Measurements from ENCODE around the gene ANAPC1. TPM values are rescaled to one million over a fixed set of nuclear protein-coding genes. Genes with fewer than 3 reads are reported as not detected.

ANAPC1 gene
- total and polyA plus RNA-seq, 8 donors: 22.3 to 41.0 (median 35.5) TPM

DNA sequence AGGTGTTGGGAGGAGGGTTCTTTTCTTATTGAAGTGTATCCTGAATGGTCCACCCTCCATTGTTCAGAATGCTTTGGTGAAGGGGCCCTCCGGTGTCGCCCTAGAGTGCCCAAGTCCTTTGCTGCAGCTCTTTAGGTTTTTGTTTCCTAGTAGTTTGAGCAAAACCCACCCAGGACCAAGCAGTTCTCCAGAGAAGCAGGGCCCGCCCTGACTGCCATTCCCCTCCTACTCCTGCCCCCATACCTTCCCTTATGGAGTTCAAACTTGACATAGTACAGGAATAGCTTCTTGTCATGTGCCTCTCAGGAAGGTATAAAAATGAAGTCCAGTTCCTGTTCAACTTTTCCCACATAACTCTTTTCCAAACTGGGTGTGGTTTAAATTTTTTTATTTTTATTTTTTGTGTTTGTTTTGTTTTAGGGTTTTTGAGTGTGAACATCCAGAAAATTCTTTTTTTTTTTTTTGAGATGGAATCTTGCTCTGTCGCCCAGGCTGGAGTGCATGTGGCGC, 20.0 kb upstream of the ANAPC1 start:
- intact Hi-C loops (cut with DNase I): no loop called here
- Histone ChIP-seq H3K27me3 (peaks cover 0 to 7% of the 10 kb centered on the region in 2 donors), H3K4me1 (peaks cover 22 to 85% of the 10 kb centered on the region in 2 donors), H3K4me3 (no peak overlapping the region), H3K27ac (no peak overlapping the region), H3K9me3 (no peaks in the 10 kb centered on the region), H3K36me3 (peaks cover 0 to 6% of the 10 kb centered on the region in 2 donors)
- TF ChIP-seq, protein P1, sequence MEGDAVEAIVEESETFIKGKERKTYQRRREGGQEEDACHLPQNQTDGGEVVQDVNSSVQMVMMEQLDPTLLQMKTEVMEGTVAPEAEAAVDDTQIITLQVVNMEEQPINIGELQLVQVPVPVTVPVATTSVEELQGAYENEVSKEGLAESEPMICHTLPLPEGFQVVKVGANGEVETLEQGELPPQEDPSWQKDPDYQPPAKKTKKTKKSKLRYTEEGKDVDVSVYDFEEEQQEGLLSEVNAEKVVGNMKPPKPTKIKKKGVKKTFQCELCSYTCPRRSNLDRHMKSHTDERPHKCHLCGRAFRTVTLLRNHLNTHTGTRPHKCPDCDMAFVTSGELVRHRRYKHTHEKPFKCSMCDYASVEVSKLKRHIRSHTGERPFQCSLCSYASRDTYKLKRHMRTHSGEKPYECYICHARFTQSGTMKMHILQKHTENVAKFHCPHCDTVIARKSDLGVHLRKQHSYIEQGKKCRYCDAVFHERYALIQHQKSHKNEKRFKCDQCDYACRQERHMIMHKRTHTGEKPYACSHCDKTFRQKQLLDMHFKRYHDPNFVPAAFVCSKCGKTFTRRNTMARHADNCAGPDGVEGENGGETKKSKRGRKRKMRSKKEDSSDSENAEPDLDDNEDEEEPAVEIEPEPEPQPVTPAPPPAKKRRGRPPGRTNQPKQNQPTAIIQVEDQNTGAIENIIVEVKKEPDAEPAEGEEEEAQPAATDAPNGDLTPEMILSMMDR (IDR thresholded peaks at IDR 0.05): no peak
- no peak for ATAC-seq
- DNase-seq: no peak

DNA sequence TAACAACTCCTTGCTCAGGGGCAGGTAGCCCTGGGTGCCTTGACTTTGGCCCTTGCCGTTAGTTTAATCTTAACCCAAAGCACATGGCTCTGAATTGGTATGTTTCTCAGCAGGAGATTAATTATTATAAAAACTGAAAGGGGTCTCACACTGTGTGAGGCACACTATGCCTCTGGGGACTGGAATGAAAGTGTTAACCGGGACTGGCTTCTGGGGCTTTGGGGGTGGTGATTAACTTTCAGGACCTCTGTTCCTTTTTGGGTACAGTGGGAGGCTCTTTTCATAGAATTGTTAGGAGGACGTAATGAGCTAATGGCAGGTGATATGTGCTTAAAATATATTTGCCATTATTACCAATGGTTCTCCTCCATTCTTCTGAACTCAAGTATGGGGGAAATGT, 19.5 kb upstream of the ANAPC1 start:
- intact Hi-C loops (cut with DNase I): no loop called here

DNA sequence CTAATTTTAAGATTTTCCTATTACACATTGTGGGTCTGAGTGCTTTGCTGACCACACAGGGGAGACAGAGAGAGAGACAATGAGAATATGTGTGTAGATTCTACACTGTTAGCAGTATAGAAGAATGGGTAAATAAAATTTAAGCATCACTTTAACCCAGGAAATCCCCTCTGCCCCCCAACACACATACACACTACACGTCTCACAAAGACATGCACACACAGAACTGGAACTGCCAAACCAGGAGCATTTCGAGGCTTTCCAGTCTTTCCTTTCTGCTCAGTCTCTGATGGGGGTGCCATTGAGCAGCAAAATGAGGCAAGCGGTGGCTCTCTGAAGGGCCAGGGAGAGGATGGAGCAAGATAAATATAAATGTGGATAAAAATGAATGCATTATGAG, 16.9 kb upstream of the ANAPC1 start:
- Histone ChIP-seq H3K36me3 (peaks cover 0 to 6% of the 10 kb centered on the region in 2 donors), H3K4me3 (peak overlapping the region in 1 of 2 donors; percentile 90), H3K27me3 (peaks cover 0 to 12% of the 10 kb centered on the region in 2 donors), H3K4me1 (peaks cover 17 to 76% of the 10 kb centered on the region in 2 donors), H3K27ac (peak overlapping the region in 1 of 2 donors; percentile 15), H3K9me3 (no peaks in the 10 kb centered on the region)
- ATAC-seq (no peak), DNase-seq (peak in 1 of 4 donors; percentile 56)
- TF ChIP-seq, protein P1 (IDR thresholded peaks at IDR 0.05): peak in 1 of 2 donors; percentile 19
- intact Hi-C loops (cut with DNase I): no loop called here

More for the DNA sequence above, 19.5 kb upstream of the ANAPC1 start:
- Histone ChIP-seq H3K36me3 (peaks cover 0 to 6% of the 10 kb centered on the region in 2 donors), H3K4me1 (peaks cover 18 to 80% of the 10 kb centered on the region in 2 donors), H3K27me3 (peaks cover 0 to 12% of the 10 kb centered on the region in 2 donors), H3K27ac (no peak overlapping the region), H3K4me3 (no peak overlapping the region), H3K9me3 (no peaks in the 10 kb centered on the region)
- TF ChIP-seq, protein P1 (IDR thresholded peaks at IDR 0.05): no peak
- DNase-seq: no peak
- no peak for ATAC-seq

DNA sequence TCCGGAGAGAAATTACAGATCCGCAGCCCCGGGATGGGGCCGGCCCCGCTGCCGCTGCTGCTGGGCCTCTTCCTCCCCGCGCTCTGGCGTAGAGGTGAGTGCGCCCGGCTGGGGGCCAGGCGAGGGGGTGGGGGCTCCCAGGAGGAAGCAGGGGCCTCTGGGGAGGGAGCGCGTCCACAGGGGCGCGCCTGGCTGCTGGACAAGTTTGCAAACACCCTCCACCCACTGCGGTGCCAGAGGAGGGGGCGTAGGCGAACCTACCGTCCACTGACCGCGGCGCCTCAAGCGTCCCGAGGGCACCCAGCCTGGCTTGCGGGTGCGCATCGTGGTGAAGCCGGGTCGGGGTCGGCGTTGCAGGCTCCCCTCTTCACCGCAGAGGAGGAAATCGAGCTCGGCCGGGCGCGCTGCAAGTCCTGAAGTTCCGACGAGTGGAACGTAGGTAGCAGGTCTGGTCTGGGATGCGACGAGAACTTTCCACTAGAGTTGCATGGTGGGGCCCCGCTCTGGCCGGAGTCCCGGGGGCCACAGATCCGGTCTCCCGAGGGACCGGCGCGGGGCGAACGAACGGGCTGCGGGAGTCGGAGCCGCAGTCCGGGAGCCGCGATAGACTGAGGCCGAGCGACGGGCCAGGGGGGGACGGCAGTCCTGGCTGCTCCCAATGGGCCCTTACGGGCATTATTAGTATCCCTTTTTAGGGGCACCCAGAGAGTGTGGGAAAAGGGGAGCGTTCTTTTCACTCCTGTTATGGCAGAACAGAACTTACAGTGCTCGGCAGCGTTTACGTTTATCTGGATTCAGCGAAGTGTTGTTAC, 14.9 kb upstream of the ANAPC1 start:
- H3K27me3 ChIP-seq: peaks cover 0 to 12% of the 10 kb centered on the region in 2 donors
- peak overlapping the region; percentile 86 for H3K27ac ChIP-seq
- H3K4me3 ChIP-seq: peak overlapping the region; percentile 70 to 90
- ATAC-seq (peak; percentile 22), DNase-seq (no peak)
- peaks cover 11 to 59% of the 10 kb centered on the region in 2 donors for H3K4me1 ChIP-seq
- H3K9me3 ChIP-seq: no peaks in the 10 kb centered on the region
- H3K36me3 ChIP-seq: peaks cover 0 to 6% of the 10 kb centered on the region in 2 donors
- TF ChIP-seq, protein P1 (IDR thresholded peaks at IDR 0.05): no peak
- intact Hi-C loops (cut with DNase I): loop anchor here in 1 of 2 donors (5.0 kb wide), 1 partner anchor 148 kb away; no protein-coding TSS in a partner anchor

Measured in left lung (tissue), 10 donors.